GM12892 (cell line): Measurements from ENCODE around the gene TTC28.
"Not testable (repeated sequence)": the region's sequence is repeated elsewhere in the genome, so short reads cannot be mapped to it uniquely, and the experiment has no call there.

ENCODE experiments used
- DNase-seq: peaks from one replicate; pipeline ENCODE4 v3.0.0; 2011; ENCODE audit not compliant: insufficient read length
- FAIRE-seq: peaks from 2 replicates; lab custom pipeline; 2011; peaks lifted over from hg19 to GRCh38; lab: Jason Lieb, UNC
- POLR2A ChIP-seq: IDR thresholded peaks from 2 replicates; pipeline ENCODE4 v1.6.1; 2011; ENCODE audit warnings: low read depth, low read length, control low read depth
- POLR2AphosphoS5 ChIP-seq: IDR thresholded peaks from 2 replicates; pipeline ENCODE4 v1.6.1; 2011; ENCODE audit warnings: low read depth, low read length, control low read depth
- TAF1 ChIP-seq: IDR thresholded peaks from 2 replicates; pipeline ENCODE4 v1.6.1; 2011; ENCODE audit warnings: low read depth, mild to moderate bottlenecking, control low read depth, low read length, borderline replicate concordance

TTC28 gene

GRCh38 chr22:28373831-28374230 is 305.8 kb downstream of the TTC28 start:
- no peak for DNase-seq
- FAIRE-seq: no peak
- TF ChIP-seq TAF1: no peak
- no peak for TF ChIP-seq POLR2AphosphoS5
- TF ChIP-seq POLR2A: no peak

GRCh38 chr22:28369854-28370253 is 309.8 kb downstream of the TTC28 start:
- DNase-seq (no peak), FAIRE-seq (no peak)
- TF ChIP-seq TAF1 (no peak), POLR2A (no peak), POLR2AphosphoS5 (no peak)

GRCh38 chr22:28366856-28367255 is 312.8 kb downstream of the TTC28 start:
- DNase-seq (no peak), FAIRE-seq (no peak)
- no peak for TF ChIP-seq TAF1
- TF ChIP-seq POLR2A: no peak
- TF ChIP-seq POLR2AphosphoS5: no peak

- DNase-seq: no peak
- FAIRE-seq: no peak
- TF ChIP-seq POLR2AphosphoS5 (no peak), POLR2A (no peak), TAF1 (no peak)
These were observed 314.3 kb downstream of the TTC28 start for GRCh38 chr22:28365371-28365770.

- DNase-seq, FAIRE-seq: not testable (repeated sequence)
These were observed 315.5 kb downstream of the TTC28 start for GRCh38 chr22:28364105-28364504.

- TF ChIP-seq TAF1 (no peak), POLR2AphosphoS5 (no peak), POLR2A (no peak)
- no peak for FAIRE-seq
These were observed 318.7 kb downstream of the TTC28 start for GRCh38 chr22:28360939-28361338.

GRCh38 chr22:28358312-28358711 is 321.3 kb downstream of the TTC28 start:
- DNase-seq: no peak
- FAIRE-seq: no peak
- TF ChIP-seq TAF1 (no peak), POLR2A (no peak), POLR2AphosphoS5 (no peak)

More at GRCh38 chr22:28360939-28361338, 318.7 kb downstream of the TTC28 start:
- DNase-seq: no peak

GRCh38 chr22:28357193-28357592 is 322.4 kb downstream of the TTC28 start:
- FAIRE-seq (no peak), DNase-seq (no peak)
- no peak for TF ChIP-seq TAF1
- TF ChIP-seq POLR2AphosphoS5: no peak
- TF ChIP-seq POLR2A: no peak

GRCh38 chr22:28351476-28351875 is 328.2 kb downstream of the TTC28 start:
- TF ChIP-seq POLR2A: no peak
- no peak for TF ChIP-seq TAF1
- TF ChIP-seq POLR2AphosphoS5: no peak
- DNase-seq (no peak), FAIRE-seq (no peak)

- FAIRE-seq (no peak), DNase-seq (no peak)
- TF ChIP-seq POLR2AphosphoS5 (no peak), POLR2A (no peak), TAF1 (no peak)
These were observed 330.7 kb downstream of the TTC28 start for GRCh38 chr22:28348613-28349609.

- no peak for FAIRE-seq
- no peak for DNase-seq
- TF ChIP-seq POLR2A (no peak), POLR2AphosphoS5 (no peak), TAF1 (no peak)
These were observed 333.3 kb downstream of the TTC28 start for GRCh38 chr22:28346308-28346707.

- no peak for FAIRE-seq
- TF ChIP-seq POLR2A (no peak), POLR2AphosphoS5 (no peak), TAF1 (no peak)
- DNase-seq: no peak
These were observed 334.5 kb downstream of the TTC28 start for GRCh38 chr22:28344918-28345703.

- no peak for TF ChIP-seq POLR2AphosphoS5
- no peak for TF ChIP-seq TAF1
- TF ChIP-seq POLR2A: no peak
- DNase-seq (no peak), FAIRE-seq (no peak)
These were observed 338.6 kb downstream of the TTC28 start for GRCh38 chr22:28341001-28341400.
